ENCODE results near the gene SULT1C2.
A peak's percentile ranks its signal among the peaks of the same experiment; 100 is the strongest.
"Not testable (repeated sequence)": the region's sequence is repeated elsewhere in the genome, so short reads cannot be mapped to it uniquely, and the experiment has no call there.

The SULT1C2 gene

DNA sequence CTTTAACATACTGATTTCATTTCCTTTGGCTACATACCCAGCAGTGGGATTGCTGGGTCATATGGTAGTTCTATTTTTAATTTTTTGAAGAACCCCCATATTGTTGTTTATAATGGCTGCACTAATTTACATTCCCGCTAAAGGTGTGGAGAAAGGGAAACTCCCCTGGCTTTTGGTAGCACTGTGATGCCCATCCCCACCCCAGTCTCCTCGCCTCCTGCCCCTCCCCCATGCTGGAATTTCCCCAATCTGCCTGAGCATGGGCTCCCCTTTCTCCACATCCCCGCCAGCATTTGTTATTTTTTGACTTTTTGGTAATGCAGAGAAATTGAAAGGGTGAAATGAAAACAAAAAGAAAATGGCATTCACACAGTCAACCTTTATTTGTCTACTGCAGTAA is 59.1 kb downstream of the SULT1C2 start:
- TF ChIP-seq, protein P1, sequence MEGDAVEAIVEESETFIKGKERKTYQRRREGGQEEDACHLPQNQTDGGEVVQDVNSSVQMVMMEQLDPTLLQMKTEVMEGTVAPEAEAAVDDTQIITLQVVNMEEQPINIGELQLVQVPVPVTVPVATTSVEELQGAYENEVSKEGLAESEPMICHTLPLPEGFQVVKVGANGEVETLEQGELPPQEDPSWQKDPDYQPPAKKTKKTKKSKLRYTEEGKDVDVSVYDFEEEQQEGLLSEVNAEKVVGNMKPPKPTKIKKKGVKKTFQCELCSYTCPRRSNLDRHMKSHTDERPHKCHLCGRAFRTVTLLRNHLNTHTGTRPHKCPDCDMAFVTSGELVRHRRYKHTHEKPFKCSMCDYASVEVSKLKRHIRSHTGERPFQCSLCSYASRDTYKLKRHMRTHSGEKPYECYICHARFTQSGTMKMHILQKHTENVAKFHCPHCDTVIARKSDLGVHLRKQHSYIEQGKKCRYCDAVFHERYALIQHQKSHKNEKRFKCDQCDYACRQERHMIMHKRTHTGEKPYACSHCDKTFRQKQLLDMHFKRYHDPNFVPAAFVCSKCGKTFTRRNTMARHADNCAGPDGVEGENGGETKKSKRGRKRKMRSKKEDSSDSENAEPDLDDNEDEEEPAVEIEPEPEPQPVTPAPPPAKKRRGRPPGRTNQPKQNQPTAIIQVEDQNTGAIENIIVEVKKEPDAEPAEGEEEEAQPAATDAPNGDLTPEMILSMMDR (conservative IDR thresholded peaks at IDR 0.05; ENCODE audit: low read depth, low read length) = no peak
- no peak for DNase-seq (ENCODE audit: low read depth)
- no peak overlapping the region for H3K4me3 ChIP-seq (ENCODE audit: low read depth, low read length)

DNA sequence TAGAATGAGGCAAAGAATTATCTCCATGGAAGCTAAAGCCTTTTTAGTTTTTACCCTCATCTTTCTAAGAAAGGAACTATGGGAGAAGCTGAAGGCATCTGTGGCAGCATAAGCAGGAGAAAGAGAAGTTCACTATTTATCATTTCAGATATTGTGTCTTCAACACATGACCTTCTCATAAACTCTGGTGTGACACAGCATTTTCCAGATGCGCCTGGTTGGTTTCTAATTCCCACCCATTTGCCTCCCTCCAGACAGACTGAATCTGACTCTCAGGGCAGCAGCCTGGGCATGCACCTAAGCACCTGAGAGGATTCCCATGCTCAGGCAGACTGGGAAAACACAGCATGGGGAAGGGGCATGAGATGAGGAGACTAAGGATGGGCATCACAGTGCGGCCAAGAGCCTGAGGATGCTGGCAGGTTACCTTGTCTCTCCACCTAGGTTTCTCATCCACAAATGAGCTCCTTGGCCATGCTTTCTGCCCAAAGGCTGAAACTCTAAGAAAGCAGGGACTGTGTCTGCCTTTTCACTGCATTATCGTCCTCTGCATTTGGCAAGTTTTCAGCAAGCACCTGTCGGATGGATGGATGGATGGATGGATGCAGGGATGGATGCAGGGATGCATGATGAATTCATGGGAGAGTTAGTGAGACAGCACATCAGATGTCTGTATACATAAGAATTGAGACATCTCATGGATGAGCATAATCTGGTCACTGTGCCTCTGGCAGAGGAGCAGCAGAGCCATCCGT is 60.3 kb downstream of the SULT1C2 start:
- no peak for DNase-seq (ENCODE audit: low read depth)
- TF ChIP-seq, protein P1 (conservative IDR thresholded peaks at IDR 0.05; ENCODE audit: low read depth, low read length) = no peak
- no peak overlapping the region for H3K4me3 ChIP-seq (ENCODE audit: low read depth, low read length)

DNA sequence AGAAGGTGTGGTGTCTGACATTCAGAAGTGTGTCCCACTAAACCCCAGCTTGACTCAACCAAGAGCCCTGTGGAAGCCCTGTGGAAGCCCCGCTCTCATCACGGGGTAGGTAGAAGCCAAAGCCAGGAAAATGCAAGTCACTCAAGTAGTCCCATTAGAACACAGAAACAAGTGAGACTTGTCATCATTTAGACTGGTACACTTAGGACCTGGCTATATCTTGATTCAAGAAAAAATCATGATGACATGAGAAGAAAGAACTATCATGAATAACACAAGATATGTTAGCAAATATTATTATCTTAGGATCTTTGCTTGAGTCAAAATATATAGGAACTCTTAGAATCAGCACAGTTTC is 60.9 kb downstream of the SULT1C2 start:
- no peak overlapping the region for H3K4me3 ChIP-seq (ENCODE audit: low read depth, low read length)
- no peak for DNase-seq (ENCODE audit: low read depth)
- TF ChIP-seq, protein P1 (conservative IDR thresholded peaks at IDR 0.05; ENCODE audit: low read depth, low read length) = no peak

DNA sequence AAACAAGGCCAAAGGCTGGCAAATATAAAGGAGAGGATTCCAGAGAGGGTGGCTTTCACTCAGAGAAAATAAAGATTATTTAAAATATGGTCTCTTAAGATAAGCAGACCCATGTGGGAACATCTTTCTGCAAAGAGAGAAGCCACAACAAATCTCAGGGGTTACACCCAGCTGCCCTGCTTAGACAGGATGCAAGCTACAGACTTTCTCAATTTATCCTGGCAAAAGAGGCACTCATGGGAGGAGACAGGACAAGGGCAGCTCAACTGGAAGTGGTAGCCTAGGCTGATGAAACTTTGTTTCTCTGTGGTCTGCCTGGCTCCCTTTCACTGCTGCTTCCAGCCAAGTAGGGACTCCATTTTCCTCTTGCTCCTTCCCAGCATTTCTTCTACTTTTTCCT is 63.2 kb downstream of the SULT1C2 start:
- H3K4me3 ChIP-seq (ENCODE audit: low read depth, low read length) = no peak overlapping the region
- TF ChIP-seq, protein P1 (conservative IDR thresholded peaks at IDR 0.05; ENCODE audit: low read depth, low read length) = no peak
- peak; percentile 36 for DNase-seq (ENCODE audit: low read depth)

DNA sequence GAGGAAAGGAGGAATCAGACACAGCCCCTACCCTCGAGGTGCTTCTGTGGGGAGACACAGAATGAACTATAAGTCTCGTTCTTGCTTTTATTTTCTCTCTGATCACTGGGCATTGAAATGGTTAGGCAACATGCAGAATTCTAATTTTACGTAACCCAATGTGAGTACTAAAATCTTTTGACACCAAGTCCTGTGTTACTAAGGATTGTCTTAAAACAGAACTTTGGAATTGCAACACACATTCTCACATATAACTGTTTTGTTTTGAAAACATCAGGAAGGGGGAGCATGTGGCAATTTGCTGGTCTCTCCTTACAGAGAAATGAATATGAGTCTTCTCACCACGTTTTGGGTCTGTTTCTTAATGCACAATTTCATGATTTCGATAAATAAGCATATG is 65.4 kb downstream of the SULT1C2 start:
- H3K4me3 ChIP-seq (ENCODE audit: low read depth, low read length) = no peak overlapping the region
- peak; percentile 39 for DNase-seq (ENCODE audit: low read depth)
- TF ChIP-seq, protein P1 (conservative IDR thresholded peaks at IDR 0.05; ENCODE audit: low read depth, low read length) = no peak

DNA sequence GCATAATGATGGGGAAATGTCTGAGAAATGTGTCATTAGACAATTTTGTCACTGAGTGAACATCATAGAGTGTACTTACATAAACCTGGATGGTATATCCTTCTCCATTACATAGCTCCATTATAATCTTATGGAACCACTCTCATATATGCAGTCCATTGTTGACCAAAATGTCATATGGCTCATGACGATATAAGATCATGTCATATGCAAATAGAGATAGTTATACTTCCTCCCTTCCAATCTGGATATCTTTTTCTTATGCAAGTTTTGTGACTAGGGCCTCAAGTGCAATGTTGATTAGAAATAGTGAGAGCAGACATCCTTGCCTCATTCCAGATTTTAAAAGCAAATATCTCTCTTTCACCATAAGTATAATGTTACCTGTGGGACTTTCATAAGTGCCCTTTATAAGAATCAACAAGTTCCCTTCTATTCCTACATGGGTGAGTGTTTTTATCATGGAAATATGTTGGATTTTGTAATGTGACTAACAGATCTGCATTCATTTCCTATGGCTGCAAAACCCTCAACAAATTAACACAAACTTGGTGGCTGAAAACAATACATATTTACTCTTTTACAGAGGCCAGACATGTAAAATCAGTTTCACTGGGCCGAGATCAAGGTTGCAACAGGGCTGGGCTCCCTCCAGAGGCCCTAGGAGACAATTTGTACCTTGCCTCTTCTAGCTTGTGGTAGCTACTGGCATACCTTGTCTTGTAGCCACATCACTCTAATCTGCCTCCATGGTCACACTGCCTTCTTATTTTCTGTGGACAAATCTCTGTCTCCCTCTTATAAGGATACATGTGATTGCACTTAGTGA is 67.4 kb downstream of the SULT1C2 start:
- TF ChIP-seq, protein P1 (conservative IDR thresholded peaks at IDR 0.05; ENCODE audit: low read depth, low read length) = no peak
- no peak for DNase-seq (ENCODE audit: low read depth)

DNA sequence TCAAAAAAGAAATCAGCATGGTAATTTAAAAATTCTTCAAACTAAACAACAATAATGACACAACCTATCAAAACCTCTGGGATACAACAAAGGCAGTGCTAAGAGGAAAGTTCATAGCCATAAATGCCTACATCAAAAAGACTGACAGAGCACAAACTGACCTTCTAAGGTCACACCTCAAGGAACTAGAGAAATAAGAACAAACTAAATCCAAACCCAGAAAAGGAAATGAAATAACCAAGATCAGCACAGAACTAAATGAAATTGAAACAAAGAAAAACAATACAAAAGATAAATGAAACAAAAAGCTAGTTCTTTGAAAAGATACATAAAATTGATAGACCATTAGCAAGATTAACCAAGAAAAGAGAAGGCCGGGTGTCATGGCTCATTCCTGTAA is 70.6 kb downstream of the SULT1C2 start:
- not testable (repeated sequence) for H3K4me3 ChIP-seq (ENCODE audit: low read depth, low read length); DNase-seq (ENCODE audit: low read depth)

More for the DNA sequence above, 67.4 kb downstream of the SULT1C2 start:
- no peak overlapping the region for H3K4me3 ChIP-seq (ENCODE audit: low read depth, low read length)
